ENCODE data around the gene CRACR2B. TPM values are rescaled to one million over a fixed set of nuclear protein-coding genes. Genes with fewer than 3 reads are reported as not detected.

Gene CRACR2B
- total and polyA plus RNA-seq, 2 of the 13 experiments (the other 11 are each of a cell fraction or from before 2014, with no cell fraction given) = 14.9 to 21.0 TPM

- no peak for TF ChIP-seq STAT6 (CRISPR knock-in tag; IDR thresholded peaks at IDR 0.05; ENCODE audit: borderline replicate concordance)
- TF ChIP-seq LCORL (IDR thresholded peaks at IDR 0.05) = no peak
- peak; percentile 74 for TF ChIP-seq LCORL (CRISPR knock-in tag; IDR thresholded peaks at IDR 0.05)
- TF ChIP-seq ARHGAP35 (CRISPR knock-in tag; IDR thresholded peaks at IDR 0.05; ENCODE audit: borderline replicate concordance) = no peak
- TF ChIP-seq ZNF788 (CRISPR knock-in tag; IDR thresholded peaks at IDR 0.05; ENCODE audit: borderline replicate concordance) = no peak
- TF ChIP-seq ADNP (CRISPR knock-in tag; IDR thresholded peaks at IDR 0.05) = no peak
- TF ChIP-seq ZFY (CRISPR knock-in tag; IDR thresholded peaks at IDR 0.05) = 0 out of 2 replicates have a peak, but pooled peaks have one; percentile 12
- no peak for TF ChIP-seq ZNF552 (CRISPR knock-in tag; IDR thresholded peaks at IDR 0.05; ENCODE audit: borderline replicate concordance)
- no peak for TF ChIP-seq HOXA7 (CRISPR knock-in tag; IDR thresholded peaks at IDR 0.05)
- no peak for TF ChIP-seq TEAD2 (CRISPR knock-in tag; IDR thresholded peaks at IDR 0.05)
- no peak for TF ChIP-seq ZHX2 (IDR thresholded peaks at IDR 0.05; ENCODE audit: low read depth)
- TF ChIP-seq ZHX2 (CRISPR knock-in tag; IDR thresholded peaks at IDR 0.05; ENCODE audit: borderline replicate concordance) = no peak
- TF ChIP-seq ZSCAN5A (CRISPR knock-in tag; IDR thresholded peaks at IDR 0.05; ENCODE audit: borderline replicate concordance) = no peak
Observed at GRCh38 chr11:820655-821511, 6.8 kb upstream of the CRACR2B start (continued).

Data from HepG2 (cell line).